VCaP (cell line): ENCODE measurements around the gene MUC6.

Source experiments
- H3K27ac ChIP-seq: fragments of 450-650 bp; 2 replicates; pipeline ENCODE4 v1.5.1; 2017
- CTCF ChIP-seq: fragments of 450-650 bp; conservative IDR thresholded peaks from 2 replicates; pipeline ENCODE4 v1.5.1; 2017; ENCODE audit warnings: mild to moderate bottlenecking, moderate library complexity

MUC6 gene

DNA sequence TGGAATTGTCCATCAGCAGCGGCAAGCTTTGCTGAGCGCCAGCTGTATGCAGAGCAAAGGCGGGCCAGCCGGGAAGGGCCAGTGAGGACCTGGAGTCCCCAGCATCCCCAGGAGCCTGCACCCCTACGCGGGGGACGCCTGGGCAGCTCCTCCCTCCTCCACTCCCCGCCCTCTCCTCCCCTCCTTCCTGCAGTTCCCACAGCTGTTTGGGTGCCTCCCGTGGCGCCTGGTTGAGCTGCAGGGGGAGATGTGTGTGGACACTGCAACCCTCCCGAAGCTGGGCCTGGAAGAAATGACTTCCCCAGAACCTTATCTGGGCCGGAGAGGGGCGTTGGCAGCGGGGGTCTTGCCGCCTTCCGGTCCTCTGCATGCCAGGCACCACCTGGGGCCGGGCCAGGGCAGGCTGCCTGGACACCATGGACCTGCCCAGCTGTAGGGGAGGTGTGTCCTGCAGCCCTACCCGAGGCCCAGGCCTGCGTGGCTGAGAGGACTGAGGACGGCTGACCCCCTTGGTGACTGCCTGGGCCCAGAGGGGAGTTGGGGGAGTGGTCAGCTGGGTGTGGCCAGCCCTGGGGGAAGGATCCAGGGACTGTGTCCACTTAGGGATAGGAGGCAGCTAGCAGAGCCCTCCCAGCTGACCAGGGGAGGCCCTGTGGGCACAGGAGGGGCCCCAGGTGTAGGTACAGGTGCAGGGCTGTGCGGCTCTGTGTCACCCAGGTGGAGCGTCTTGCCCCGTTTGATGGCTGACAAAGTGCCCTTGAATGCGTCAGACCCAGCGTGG lies 16.8 kb upstream of the MUC6 start:
- peak overlapping the region; percentile 99 for H3K27ac ChIP-seq
- TF ChIP-seq CTCF: peak; percentile 14; the same call in 1 of the 2 replicates

DNA sequence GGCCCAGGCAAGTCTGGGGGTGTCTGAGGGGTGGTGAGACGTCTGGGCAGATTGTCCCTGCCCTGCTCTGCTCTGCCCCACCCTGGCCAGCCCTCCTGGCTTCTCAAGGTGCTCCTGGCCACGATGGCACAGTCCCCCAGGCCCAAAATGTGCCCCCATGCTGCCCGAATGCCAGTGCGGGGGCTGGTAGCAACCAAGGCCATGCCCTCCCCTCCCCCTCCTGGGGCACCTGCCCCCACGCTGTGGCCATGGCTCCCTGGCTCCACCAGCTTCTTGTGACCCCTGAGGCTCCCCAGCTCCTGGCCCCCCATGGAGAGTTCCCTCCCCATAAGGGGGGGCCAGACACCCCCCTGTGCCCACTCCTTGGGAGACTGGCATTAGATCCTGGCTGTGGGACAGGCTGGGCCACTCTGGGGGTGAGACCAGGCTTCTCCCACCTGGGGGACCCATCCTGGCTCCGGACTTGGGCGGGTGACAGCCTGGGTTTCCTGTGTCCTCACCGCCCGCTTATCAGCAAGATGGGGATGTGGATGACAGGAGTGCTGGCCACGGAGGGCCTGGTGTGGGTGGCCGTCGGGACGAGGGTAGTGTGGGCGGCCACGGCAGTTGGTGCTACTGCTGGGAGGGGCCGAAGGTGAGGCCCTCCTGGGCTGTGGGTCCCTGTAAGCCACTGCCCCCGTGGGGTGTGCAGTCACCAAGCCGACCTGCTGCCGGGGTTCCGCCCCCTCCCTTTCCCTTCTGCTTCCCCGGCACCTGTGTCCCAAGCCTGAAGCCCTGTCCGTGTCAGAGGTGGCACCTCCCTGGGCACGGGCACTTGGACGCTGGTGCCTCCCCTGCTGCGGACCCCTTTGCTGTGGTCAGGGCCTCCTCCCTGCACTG lies 15.9 kb upstream of the MUC6 start:
- TF ChIP-seq CTCF: no peak

DNA sequence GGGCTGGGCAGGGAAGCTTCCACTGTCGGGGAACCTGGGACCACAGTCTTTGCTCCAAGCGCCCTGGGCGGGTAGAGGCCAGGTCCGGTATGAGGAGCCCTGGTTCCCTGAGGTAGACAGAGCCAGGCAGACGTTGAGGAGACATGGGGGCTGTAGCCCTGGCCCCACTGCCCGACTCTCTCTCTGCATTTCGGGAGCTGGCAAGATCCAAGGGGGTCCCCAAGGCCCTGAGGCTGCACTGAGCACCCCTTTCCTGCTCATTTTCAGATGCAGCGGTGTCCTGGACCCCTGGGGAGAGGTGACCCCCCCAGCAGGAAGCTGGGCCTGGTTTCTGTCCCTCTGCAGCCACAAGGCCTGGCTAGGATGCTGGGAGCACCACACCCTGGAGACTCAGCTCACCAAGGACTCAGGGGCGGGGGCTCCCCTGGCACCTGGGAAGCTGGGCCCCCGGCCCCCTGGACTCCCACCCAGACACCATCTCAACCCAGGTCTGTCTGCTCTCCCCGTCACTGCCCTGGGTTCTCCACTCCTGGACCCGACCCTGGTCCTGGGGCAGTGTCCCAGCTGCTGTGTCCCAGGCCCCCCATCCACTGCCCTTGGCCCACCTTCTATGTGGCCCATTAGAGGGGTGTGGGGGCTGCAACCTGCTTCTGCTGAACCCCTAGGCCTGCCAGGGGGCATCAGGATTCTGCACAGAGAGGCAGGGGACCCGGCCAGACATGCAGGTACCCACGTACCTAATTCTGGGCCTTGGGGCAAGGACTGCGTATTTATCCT lies 15.0 kb upstream of the MUC6 start:
- TF ChIP-seq CTCF: no peak; the same call in none of the 2 replicates
- H3K27ac ChIP-seq: peak overlapping the region; percentile 58

More for the DNA sequence above, 15.9 kb upstream of the MUC6 start:
- peak overlapping the region; percentile 99 for H3K27ac ChIP-seq

GRCh38 chr11:1050581-1051355 lies 14.2 kb upstream of the MUC6 start:
- peak; percentile 96 for TF ChIP-seq CTCF
- peak overlapping the region; percentile 58 for H3K27ac ChIP-seq

DNA sequence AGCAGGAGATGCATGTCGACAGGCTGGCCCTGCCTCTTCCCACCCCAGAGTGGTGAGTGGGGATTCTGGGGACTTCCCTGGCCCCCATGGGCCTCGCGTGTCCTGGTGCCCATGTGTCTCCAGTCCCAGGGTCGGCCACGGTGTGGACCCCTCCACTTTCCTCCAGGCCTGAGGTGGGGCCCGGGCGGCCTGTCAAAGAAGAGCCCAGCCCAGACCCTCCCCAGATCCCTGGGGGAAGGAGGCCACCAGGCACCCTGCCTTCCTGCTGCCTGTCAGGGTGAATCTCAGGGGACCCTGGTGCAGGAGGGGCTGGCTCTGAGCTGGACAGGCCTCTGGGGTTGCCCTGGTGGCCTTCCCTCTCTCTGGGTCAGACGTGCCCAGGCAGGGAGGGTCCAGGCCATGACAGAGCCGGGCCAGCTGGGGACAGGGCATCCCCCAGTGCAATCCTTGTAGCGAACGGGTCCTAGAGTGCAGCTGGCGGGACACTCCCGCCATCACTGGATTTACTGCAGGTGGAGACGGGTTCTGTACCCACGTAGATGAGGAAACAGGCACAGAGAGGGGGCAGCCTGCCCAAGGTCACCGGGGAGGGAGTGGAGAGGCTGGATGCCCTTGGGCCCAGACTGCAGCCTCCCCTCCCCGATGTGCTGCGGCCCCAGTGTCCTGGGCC lies 13.5 kb upstream of the MUC6 start:
- H3K27ac ChIP-seq: peak overlapping the region; percentile 58; the same call in 1 of the 2 replicates
- TF ChIP-seq CTCF: no peak

DNA sequence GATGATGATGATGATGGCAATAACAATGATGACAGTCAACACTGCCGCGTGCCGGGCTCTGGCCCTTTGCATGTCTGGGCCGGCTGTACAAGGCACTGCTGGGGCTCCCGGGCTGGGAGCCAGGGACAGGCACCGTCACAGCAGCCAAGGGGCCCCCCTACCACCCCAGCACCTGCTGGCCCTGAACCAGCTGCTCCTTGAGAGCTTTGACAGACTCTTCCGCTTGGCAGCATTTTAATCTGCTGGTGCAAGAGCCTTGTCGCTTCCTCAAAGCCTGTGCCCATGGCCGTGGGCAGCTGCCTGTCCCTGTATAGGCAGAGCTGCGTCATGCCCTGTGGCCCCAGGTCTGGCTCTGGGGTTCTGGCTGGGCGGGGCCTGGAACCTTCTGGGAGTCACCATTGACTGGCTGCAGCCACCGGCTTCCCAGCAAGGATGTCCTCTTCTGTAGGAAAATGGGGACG lies 12.9 kb upstream of the MUC6 start:
- TF ChIP-seq CTCF: no peak
- H3K27ac ChIP-seq: no peak overlapping the region
